A549 (cell line): ENCODE results near the gene ZDHHC17.

Experiments used
- CEBPB ChIP-seq, 2 experiments: fragments of >200 bp in 1 of 2; sonication (Bioruptor Twin) in 1 of 2; formaldehyde crosslinking in 1 of 2; IDR thresholded peaks; 2 replicates each; pipeline ENCODE4 v1.6.1; 2012 to 2016
- TF ChIP-seq, protein P1 (sequence below): fragments of >200 bp; sonication (Bioruptor Twin); formaldehyde crosslinking; IDR thresholded peaks from 3 replicates; pipeline ENCODE4 v1.5.1; 2016

GRCh38 chr12:76740501-76740900, 23.4 kb upstream of the ZDHHC17 start:
- TF ChIP-seq, protein P1, sequence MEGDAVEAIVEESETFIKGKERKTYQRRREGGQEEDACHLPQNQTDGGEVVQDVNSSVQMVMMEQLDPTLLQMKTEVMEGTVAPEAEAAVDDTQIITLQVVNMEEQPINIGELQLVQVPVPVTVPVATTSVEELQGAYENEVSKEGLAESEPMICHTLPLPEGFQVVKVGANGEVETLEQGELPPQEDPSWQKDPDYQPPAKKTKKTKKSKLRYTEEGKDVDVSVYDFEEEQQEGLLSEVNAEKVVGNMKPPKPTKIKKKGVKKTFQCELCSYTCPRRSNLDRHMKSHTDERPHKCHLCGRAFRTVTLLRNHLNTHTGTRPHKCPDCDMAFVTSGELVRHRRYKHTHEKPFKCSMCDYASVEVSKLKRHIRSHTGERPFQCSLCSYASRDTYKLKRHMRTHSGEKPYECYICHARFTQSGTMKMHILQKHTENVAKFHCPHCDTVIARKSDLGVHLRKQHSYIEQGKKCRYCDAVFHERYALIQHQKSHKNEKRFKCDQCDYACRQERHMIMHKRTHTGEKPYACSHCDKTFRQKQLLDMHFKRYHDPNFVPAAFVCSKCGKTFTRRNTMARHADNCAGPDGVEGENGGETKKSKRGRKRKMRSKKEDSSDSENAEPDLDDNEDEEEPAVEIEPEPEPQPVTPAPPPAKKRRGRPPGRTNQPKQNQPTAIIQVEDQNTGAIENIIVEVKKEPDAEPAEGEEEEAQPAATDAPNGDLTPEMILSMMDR: no peak
- TF ChIP-seq CEBPB (IDR thresholded peaks at IDR 0.05): no peak
